ENCODE data around the gene AHSA1.

The AHSA1 gene

DNA sequence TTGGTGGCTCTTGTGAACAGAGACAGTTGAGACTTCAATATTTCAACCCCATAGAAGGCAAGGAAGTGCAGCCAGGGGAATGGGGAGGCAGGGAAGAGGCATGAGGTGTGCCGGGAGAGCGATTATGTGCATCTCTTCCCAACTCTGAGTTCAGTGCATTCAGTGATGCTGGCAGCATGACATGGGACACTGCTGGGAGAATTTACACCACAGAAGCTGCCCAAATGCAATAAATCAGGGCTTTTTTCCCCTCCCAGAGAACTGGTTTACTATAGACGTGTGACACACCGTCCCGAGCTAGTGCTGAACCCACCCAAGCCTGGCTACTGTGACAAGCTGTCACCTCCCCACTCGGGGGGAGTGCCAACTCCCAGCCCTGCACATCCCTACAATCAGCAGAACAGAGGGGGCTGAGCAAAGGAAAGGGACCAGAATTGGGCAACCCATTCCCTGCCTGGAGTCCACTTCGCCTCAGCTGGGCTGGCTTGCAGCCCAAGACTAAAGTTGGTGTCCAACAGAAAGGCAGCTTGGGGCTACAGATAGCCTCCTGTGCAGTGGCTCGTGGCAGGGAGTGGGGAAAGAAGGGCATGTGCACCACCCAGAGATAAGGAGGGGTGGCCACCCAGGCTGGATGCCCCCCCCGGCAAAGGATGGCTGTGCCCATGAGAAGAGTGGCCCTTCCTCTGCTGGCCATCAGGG lies 16.7 kb downstream of the AHSA1 start:
- no peak for DNase-seq

GRCh38 chr14:77475432-77476115 lies 17.7 kb downstream of the AHSA1 start:
- no peak for DNase-seq

- no peak for DNase-seq
Measured at GRCh38 chr14:77478029-77478428, 20.1 kb downstream of the AHSA1 start.

- DNase-seq = no peak
Measured at GRCh38 chr14:77478796-77479195, 20.9 kb downstream of the AHSA1 start.

- DNase-seq = no peak
Measured at GRCh38 chr14:77482422-77482821, 24.5 kb downstream of the AHSA1 start.

DNA sequence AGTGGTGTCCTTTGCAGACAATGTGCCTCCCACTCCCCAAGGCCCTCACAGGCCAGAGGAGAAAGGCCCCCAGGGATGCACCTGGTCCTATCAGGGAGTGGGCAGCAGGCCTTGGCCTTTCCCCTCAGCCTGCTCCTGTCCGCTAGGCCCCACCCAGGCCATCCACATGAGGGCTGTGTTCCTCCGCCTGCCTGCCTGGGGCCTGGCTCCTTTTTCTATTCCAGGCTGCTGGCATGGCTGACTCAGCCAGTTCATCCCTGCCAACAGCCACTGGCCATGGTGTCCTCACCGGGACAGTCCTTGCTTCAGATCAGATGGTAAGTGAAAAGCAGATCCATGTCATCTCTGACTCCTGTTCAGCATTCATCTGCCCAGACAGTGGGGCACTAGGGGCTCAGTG lies 27.4 kb downstream of the AHSA1 start:
- DNase-seq = no peak

DNA sequence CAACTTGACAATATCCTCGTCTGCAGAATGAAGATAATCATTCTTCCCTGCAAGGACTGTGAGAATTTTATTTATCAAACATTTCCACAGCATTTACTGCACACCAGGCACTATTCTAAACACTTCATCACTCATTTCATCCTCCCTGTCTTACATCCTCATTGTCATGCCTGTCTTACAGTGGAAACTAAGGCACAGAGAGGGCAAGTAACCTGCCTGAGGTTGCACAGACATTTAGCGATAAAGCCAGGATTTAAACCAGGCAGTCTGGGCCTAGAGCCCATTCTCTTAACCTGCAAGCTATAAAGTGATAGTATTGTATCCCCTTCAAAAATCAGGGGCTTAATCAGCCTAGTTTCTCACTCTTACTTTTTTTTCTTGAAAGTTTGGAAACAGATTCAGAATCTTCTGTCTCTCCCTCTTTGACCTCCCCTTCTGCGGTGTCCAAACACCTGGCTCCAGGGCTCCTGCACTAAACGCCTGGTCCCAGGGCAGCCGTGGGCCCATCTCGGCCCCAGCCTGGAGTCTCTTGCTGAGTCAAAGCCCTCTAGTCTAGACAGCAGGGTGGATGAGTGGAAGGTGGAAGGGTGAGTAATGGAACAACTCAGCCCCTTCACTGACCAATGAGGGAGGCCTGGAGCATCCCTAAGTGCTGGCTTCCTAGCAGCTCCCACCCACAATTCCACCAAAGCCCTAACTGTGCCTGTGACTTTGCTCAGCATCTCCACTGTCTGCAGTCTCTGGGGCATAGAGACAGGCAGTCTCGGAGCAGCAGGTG lies 28.2 kb downstream of the AHSA1 start:
- DNase-seq = no peak

DNA sequence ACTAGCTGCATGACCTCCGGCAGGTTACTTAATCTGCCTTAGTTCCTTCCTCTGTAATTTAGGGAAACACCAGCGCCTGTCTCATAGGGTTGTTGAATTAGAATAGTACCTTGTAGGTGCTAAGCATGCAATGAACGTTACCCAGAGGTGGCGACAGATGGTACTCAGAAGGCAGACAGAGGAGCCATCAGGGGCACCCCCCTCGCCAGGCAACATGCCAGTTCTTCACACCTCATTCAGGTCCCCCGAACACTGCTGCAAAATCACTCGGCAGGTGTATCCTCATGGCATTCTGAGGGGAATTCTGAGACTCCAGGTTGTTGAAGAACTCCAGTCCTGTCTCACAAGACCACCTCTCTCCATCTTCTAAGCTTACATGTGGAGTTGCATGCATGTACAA lies 30.7 kb downstream of the AHSA1 start:
- no peak for DNase-seq

DNA sequence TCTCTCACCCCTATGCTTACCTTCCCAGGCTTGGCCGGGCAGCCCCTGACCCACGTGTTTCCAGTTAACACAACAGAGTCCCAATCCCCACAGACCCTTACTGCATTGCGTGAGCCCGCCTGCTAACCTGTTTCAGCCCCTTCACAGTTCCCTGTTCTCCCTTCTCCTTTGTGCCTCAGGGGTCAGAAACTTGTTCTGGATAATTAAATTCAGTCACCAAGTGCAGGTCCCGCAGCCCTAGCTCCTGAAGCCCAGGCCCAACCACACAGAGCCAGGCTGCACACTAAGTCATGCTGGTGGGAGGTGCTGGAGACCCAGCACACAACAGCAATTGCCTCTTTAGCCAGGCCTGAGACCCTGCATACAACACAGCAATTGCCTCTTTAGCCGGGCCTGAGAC lies 31.1 kb downstream of the AHSA1 start:
- DNase-seq = no peak

DNA sequence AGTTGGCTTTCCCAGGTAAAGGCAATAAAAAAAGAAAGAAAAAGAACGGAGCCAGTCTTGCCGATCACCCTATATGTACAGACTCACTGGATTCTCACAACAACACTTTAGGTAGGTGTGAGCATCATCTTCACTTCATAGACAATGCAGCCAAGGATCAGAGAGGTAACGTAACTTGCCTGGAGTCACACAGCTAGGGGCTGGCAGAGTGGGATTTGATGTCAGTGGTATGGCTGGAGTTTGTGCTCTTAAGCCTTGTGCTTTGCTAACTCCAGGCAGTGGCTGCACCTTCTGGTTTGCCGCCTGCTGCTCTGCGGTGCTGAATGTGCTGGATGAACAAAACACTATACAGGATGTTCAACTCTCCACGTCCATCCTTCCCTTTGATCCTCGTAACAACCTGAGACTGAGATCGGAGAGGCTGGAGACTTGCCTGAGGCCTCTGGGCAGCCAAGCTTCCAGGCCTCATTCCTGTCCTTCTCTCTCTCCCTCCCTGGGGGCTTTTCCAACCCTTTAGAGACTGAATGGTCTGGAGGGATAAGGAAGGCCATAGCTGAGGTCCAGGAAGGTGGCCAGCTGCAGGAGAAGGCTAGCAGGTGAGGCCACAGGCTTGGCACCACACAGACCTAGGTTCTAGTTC lies 32.6 kb downstream of the AHSA1 start:
- no peak for DNase-seq

DNA sequence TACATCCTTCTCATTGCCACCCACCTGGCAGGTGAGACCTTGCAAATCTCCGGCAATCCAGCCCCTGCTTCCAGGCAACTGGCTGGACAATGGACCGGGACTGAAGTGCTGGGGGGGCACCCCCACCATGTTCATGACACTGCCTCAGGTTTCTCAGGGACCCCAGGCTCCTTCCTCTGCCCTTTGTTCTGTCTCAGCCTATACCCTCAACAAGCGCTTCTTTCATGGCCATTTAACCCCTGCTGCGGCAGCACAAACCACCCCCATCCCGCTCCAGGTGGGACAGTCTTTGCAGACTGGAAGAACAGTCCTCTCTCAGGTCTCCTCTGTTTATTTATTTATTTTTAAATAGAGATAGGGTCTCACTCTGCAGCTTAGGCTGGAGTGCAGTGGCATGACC lies 33.2 kb downstream of the AHSA1 start:
- no peak for DNase-seq

DNA sequence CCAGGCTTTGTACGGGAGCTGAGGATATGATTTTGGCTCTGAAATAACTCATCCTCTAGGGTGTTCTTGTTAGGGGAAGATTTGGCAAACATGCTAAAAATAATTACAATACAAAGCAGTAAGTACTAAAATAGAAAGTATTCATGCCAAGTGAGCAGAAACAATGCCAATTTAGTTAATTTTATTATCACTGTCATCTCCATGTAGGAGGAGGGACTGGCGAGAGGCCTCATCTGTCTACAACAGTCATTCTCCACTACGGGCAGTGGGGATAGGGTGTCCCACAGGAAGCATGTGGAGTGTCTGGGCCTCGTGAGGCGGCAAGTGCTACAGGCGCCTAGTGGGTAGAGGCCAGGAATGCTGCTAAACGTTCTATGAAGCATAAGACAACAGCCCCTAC lies 37.4 kb downstream of the AHSA1 start:
- no peak for DNase-seq

- no peak for DNase-seq
Measured at GRCh38 chr14:77498120-77498979, 40.5 kb downstream of the AHSA1 start, which contains the start of gene ISM2. Gene ISM2, minus strand, starts transcription at chr14:77498816. Its CDS starts 23 bp downstream, at chr14:77498793.

DNA sequence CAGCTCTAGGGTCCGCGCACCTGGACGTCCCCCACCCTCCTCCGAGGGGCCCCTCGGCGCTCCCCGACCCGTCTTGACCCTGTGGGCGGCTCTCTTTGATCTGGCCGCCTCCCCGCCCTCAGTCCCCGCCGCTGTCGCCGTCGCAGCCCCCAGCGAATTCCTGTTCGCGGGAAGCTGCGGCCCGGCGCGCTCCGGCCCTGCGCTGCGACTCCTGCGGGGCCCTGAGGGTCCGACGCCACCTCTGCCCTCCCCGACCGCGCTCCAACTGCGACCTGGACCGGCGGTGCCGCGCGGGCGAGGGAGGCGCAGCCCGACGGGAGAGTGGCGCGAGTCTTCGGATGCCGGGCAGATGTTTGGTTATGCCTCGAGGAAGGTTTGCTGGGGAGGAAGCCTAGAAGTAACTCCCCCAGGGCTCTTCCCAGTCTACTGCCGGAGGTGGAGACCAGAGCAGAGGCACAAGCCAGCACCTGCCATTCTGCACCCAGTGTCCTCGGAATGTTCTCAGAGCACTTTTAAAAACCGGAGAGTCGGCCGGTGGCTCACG lies 41.2 kb downstream of the AHSA1 start:
- DNase-seq = no peak

- DNase-seq = no peak
Measured at GRCh38 chr14:77502109-77502782, 44.4 kb downstream of the AHSA1 start.

GRCh38 chr14:77503138-77503537 lies 45.2 kb downstream of the AHSA1 start:
- DNase-seq = no peak

DNA sequence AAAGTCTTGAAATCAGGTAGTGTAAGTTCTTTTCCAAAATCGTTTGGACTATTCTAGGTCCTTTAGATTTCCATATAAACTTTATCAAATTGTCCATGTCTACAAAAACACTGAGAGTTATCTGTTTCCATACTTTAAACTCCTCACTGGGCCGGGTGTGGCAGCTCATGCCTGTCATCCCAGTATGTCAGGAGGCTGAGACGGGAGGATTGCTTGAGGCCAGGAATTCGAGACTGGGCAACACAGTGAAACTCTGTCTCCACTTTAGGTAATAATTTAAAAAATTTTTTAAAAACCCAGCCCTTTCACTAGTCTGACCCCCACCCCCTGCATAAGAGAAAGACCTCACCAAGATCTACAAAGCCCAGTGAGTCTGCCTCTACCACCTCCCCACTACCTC lies 47.1 kb downstream of the AHSA1 start:
- DNase-seq = no peak

GRCh38 chr14:77507762-77508161 lies 49.9 kb downstream of the AHSA1 start:
- no peak for DNase-seq

DNA sequence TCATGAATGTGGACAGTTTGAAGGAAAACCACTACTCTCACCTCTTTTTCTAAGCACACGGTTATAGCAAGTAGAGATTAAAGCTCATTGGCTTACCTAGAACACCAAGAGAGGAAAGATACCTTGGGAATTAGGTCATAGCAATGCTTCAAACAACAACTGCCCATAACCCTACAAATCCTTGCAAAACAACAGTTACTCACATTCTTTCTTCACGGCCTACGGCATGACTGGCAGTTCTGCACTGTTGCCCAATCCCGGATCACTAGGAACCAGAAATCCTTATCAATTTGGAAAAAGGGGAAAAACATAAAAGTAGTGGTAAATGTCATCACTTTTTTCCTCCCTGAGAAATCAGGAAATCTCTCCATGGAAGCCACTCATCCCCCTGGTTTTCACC lies 50.4 kb downstream of the AHSA1 start:
- no peak for DNase-seq

DNA sequence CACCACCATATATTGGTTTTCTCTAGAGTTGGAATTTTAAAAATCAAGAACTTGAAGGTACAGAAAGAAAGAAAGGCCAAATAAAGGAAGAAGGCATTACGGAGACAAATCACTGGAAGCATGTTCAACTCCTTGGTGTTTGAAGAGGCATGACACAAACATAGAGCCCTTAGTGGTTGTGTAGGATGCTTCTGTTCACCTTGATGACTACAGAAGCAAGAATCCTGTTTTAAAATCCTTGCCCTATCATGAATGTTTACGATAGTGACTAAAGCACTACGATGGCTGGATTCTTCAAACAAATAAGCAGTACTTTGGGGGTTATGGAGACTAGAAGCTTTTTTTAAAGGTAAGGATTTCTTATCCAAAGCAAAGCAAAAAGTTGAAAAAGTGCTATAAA lies 51.0 kb downstream of the AHSA1 start:
- no peak for DNase-seq

- no peak for DNase-seq
Measured at GRCh38 chr14:77509366-77509765, 51.5 kb downstream of the AHSA1 start.

Measured in cerebellar nuclear complex (tissue), 1 donor.